GM21717 (cell line): ENCODE results near the gene IGSF22.

ENCODE experiments used
- ATAC-seq: cut with Tn5 transposase; IDR thresholded peaks from one replicate; pipeline ENCODE4 v1.9.1; 2021; ENCODE audit warnings: mild to moderate bottlenecking, moderate library complexity; ENCODE audit not compliant: unreplicated experiment

The IGSF22 gene

DNA sequence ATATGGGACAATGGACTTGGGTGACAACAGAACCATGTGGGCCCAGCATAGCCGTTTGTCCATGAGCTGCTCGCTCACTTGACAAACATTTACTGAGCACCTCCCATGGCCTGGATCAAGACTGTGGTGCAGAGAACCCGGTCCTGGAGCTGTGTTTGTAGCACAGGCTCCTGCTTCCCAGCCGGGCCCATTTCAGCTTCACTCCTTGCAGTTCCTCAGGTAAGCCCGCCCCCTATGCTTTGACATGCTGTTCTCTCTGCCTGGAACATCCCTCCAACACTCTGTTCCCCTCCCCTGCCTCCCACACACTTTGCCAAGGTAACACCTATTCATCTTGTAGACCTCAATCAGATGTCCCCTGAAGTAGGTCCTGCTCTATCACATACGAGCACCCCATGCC lies 19.3 kb upstream of the IGSF22 start:
- ATAC-seq = no peak

DNA sequence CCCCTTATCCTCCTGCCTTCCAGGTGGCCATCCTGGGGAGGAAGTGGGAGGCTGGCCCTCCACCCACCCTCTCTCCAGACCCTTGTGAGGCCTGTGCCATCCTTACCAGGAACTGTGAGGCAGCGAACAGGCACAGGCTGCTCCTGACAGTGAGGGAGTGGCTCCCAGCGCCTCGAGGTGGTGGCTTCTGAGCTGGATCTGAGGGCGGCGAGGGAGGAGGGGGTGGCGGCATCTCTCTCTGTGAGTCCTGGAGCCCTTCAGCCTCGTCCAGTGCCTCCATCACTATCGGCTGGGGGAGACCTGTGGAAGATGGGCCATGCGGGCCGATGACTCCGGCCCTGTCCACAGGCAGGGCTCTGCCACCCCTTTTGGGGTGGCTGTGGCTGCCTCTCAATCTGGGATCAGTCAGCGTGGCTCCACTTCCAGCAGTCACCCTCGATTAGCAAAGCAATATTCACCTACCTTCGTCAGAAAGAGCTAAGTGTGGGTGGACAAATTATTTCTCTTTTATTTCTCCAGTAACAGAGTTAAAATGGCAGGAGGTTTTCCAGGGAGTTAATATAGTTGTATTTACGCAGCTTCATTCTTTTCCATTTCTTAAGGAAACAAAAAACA lies 18.0 kb upstream of the IGSF22 start:
- no peak for ATAC-seq

- no peak for ATAC-seq
Observed at GRCh38 chr11:18743365-18743764, 17.4 kb upstream of the IGSF22 start.

DNA sequence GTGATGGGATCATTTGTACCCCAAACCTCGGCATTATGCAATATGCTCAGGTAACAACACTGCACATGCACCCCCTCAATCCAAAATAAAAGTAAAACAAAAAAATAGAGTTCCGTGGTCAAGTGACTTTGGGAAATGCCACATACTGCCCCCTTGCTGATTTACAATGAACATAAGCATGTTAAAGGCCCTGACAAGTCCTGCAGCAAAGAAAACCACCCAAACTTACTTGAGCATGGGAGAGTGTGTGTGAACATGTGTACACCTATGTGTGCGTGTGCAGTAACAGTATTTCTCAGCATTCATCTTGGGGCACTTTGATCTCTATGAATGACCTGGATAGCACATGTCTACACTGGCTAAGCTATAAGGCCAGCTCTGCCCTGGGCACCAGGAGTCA lies 15.8 kb upstream of the IGSF22 start:
- ATAC-seq = no peak

GRCh38 chr11:18739685-18740084 lies 13.7 kb upstream of the IGSF22 start:
- no peak for ATAC-seq

DNA sequence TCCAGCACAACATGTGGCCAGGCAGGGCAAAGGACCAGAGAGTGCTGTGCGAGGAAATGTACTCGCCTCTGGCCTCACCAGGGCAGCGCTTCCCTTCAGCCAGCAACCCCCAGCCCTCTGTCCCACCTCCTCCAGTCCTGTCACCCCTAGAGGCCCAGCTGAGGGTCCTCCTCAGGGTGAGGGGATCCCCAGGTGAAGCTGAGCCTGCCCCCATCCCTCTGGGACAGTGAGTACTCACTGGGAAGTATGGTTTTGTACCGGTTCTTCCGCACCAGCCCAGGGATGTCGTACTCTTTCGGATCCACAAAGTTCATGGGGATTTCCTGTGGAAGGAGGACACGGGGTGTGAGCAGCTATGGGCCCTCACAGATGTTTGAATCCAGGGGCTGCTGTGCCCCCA lies 11.7 kb upstream of the IGSF22 start:
- no peak for ATAC-seq

GRCh38 chr11:18736590-18737148 lies 10.7 kb upstream of the IGSF22 start:
- no peak for ATAC-seq

GRCh38 chr11:18733202-18733601 lies 7.2 kb upstream of the IGSF22 start:
- ATAC-seq = no peak

- peak; percentile 52 for ATAC-seq
Observed at GRCh38 chr11:18731949-18732821, 6.2 kb upstream of the IGSF22 start.

GRCh38 chr11:18731441-18731840 lies 5.5 kb upstream of the IGSF22 start:
- no peak for ATAC-seq

DNA sequence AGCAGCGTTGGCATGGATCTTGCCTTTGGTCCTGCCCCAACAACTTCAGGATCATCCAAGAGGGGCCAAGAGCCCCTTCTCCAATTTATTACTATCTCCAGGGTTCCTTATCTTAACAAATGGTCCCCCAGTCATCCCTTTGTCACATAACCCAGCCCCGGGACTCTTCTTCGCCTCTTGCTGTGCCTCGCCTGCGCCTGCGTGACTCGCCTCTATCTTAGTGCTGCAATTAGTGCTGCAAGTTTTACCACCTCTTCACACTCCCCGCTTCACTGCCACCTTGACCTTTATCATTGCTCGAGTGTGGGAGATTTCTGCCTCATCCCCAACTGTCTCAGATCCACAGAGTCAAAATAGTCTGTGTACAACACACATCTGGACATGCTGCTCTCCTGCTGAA lies 4.0 kb upstream of the IGSF22 start:
- no peak for ATAC-seq

GRCh38 chr11:18729426-18729825 lies 3.4 kb upstream of the IGSF22 start:
- ATAC-seq = no peak

DNA sequence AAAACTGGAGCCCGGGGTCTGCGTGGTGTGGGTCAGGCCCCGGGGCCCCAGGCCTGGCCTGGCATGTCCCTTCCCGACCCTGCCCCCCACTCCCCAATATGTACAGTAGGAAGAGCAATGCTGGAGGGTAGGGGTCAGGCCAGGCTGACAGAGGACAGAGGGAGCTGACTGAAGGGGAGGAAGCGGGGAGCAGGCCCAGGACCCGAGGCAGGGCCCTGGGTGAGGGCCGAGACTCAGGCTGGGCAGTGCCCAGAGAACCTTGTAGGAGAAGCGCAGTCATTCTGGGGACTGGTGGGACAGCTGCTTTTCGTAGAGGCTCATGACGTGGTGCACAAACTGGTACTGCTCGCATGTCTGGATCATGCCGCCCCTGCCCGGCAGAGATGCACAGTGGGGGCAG lies 2.7 kb upstream of the IGSF22 start:
- no peak for ATAC-seq

DNA sequence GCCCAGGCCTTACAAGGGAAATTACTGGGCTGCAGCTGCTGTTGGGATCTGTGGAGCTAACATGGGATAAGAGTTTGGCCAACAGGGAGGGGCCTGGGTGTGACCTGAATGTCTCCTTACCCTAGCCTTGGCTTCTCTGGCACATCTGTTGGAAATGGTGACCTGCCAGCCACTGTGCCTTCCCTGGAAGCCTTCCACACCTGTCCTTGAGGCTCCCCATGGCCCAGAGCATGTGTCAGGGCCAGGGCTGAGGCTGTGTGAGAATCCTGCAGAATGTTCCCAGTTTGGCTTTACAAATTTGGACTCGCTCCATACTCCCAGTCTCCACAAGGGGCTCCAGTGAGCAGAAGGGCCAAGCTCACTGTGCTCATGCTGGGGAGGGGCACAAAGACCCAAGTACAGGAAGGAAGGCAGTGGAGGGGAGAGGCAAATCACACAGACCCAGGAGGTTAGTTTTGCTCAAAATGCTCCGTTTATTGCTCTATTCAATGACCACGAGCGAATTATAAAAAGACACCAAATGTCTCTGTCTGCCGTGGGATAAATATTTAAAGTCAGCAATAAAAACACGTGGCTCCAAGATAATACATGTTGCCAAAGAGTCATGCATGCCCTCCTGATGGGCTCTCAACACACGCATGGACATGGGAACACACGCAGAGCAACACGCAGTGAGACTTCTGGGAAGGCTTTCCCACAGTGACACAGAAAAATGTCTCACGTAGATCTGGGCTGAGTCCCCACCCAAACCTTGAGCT lies 1.7 kb upstream of the IGSF22 start:
- no peak for ATAC-seq

GRCh38 chr11:18723991-18724390 lies 2.0 kb downstream of the IGSF22 start:
- no peak for ATAC-seq

GRCh38 chr11:18722293-18722637 lies 3.7 kb downstream of the IGSF22 start:
- peak; percentile 13 for ATAC-seq

GRCh38 chr11:18721561-18722292 lies 4.3 kb downstream of the IGSF22 start:
- peak; percentile 74 for ATAC-seq

- ATAC-seq = peak; percentile 69
Observed at GRCh38 chr11:18720808-18721560, 5.0 kb downstream of the IGSF22 start.

- ATAC-seq = no peak
Observed at GRCh38 chr11:18720091-18720807, 5.7 kb downstream of the IGSF22 start.
